HepG2 (cell line): ENCODE results near the gene PEAK3.

ENCODE experiments used
- NR2F6 ChIP-seq, 2 experiments: IDR thresholded peaks; 2 replicates each; pipeline ENCODE4 v1.6.1; 2016; ENCODE audit warnings: antibody characterized with exemption in 1 of 2, mild to moderate bottlenecking in 1 of 2
- TF ChIP-seq, protein P1 (sequence below): sonication (generic); formaldehyde crosslinking; IDR thresholded peaks from 2 replicates; pipeline ENCODE4 v1.5.0; 2020; ENCODE audit warnings: mild to moderate bottlenecking, missing genetic modification reagents, moderate library complexity

GRCh38 chr19:2303211-2303798 lies 21.3 kb upstream of the PEAK3 start:
- TF ChIP-seq, protein P1, sequence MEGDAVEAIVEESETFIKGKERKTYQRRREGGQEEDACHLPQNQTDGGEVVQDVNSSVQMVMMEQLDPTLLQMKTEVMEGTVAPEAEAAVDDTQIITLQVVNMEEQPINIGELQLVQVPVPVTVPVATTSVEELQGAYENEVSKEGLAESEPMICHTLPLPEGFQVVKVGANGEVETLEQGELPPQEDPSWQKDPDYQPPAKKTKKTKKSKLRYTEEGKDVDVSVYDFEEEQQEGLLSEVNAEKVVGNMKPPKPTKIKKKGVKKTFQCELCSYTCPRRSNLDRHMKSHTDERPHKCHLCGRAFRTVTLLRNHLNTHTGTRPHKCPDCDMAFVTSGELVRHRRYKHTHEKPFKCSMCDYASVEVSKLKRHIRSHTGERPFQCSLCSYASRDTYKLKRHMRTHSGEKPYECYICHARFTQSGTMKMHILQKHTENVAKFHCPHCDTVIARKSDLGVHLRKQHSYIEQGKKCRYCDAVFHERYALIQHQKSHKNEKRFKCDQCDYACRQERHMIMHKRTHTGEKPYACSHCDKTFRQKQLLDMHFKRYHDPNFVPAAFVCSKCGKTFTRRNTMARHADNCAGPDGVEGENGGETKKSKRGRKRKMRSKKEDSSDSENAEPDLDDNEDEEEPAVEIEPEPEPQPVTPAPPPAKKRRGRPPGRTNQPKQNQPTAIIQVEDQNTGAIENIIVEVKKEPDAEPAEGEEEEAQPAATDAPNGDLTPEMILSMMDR (CRISPR knock-in tag) = no peak
- TF ChIP-seq NR2F6 (IDR thresholded peaks at IDR 0.05) (no peak), NR2F6 (CRISPR knock-in tag; IDR thresholded peaks at IDR 0.05) (no peak)
